ENCODE data around the gene KIAA0040. TPM values are rescaled to one million over a fixed set of nuclear protein-coding genes. Genes with fewer than 3 reads are reported as not detected.
A peak's percentile ranks its signal among the peaks of the same experiment; 100 is the strongest.

KIAA0040 gene
- total and polyA plus RNA-seq, 2 experiments from 2014 or later = 0.04 to 0.22 TPM

GRCh38 chr1:175200678-175201521 is 8.3 kb upstream of the KIAA0040 start:
- 8 to 12% methylated on average over 7 of the region's 7 CpGs for WGBS, 2 experiments (ENCODE audit: low coverage in 1 of 2, low lambda C conversion rate in 2 of 2, missing lambda C conversion rate in 2 of 2)
- in situ Hi-C loops (cut with MboI) = no loop called here
- no peak for TF ChIP-seq EZH2phosphoT487 (IDR thresholded peaks at IDR 0.05; ENCODE audit: insufficient read depth, low read depth)
- TF ChIP-seq EZH2 (IDR thresholded peaks at IDR 0.05; ENCODE audit: insufficient read depth, poor library complexity, severe bottlenecking) = no peak
- Histone ChIP-seq H2AFZ (no peak overlapping the region), H3K79me2 (ENCODE audit: insufficient read depth) (no peaks in the 10 kb centered on the region), H3K36me3 (ENCODE audit: low read depth) (no peaks in the 10 kb centered on the region), H3K4me3 (no peak overlapping the region), H4K20me1 (ENCODE audit: insufficient read depth) (no peaks in the 10 kb centered on the region), H3K27me3 (replicated peaks; ENCODE audit: insufficient read depth) (peaks cover 7% of the 10 kb centered on the region; the same call in 1 of the 2 replicates), H3K27ac (no peak overlapping the region), H3K9ac (no peak overlapping the region), H3K9me2 (ENCODE audit: insufficient read depth) (no peaks in the 10 kb centered on the region), H3F3A (ENCODE audit: insufficient read depth) (no peaks in the 10 kb centered on the region), H3K4me1 (ENCODE audit: insufficient read depth) (no peaks in the 10 kb centered on the region), H3K9me3 (ENCODE audit: low read depth) (no peaks in the 10 kb centered on the region), H3K4me2 (ENCODE audit: unreplicated experiment) (no peak overlapping the region)
- no peak for DNase-seq

- no peak for TF ChIP-seq EZH2 (IDR thresholded peaks at IDR 0.05; ENCODE audit: insufficient read depth, poor library complexity, severe bottlenecking)
- TF ChIP-seq EZH2phosphoT487 (IDR thresholded peaks at IDR 0.05; ENCODE audit: insufficient read depth, low read depth) = no peak
- Histone ChIP-seq H3F3A (ENCODE audit: insufficient read depth) (no peaks in the 10 kb centered on the region), H3K4me1 (ENCODE audit: insufficient read depth) (no peaks in the 10 kb centered on the region), H3K79me2 (ENCODE audit: insufficient read depth) (no peaks in the 10 kb centered on the region), H3K4me3 (no peak overlapping the region), H3K27me3 (replicated peaks; ENCODE audit: insufficient read depth) (peaks cover 13% of the 10 kb centered on the region; the same call in 1 of the 2 replicates), H3K27ac (no peak overlapping the region), H2AFZ (no peak overlapping the region), H4K20me1 (ENCODE audit: insufficient read depth) (no peaks in the 10 kb centered on the region), H3K36me3 (ENCODE audit: low read depth) (no peaks in the 10 kb centered on the region), H3K9me2 (ENCODE audit: insufficient read depth) (no peaks in the 10 kb centered on the region), H3K9me3 (ENCODE audit: low read depth) (no peaks in the 10 kb centered on the region), H3K4me2 (ENCODE audit: unreplicated experiment) (no peak overlapping the region), H3K9ac (no peak overlapping the region)
- in situ Hi-C loops (cut with MboI) = no loop called here
- DNase-seq = no peak
These were observed 5.8 kb upstream of the KIAA0040 start for GRCh38 chr1:175198332-175198731.

- Histone ChIP-seq H4K20me1 (ENCODE audit: insufficient read depth) (no peaks in the 10 kb centered on the region), H3K4me1 (ENCODE audit: insufficient read depth) (no peaks in the 10 kb centered on the region)
These were observed 5.0 kb upstream of the KIAA0040 start for GRCh38 chr1:175197531-175197930.

GRCh38 chr1:175195798-175196197 is 3.2 kb upstream of the KIAA0040 start:
- no peak for DNase-seq
- H3K27me3 ChIP-seq (replicated peaks; ENCODE audit: insufficient read depth) = peaks cover 27% of the 10 kb centered on the region
- H3F3A ChIP-seq (ENCODE audit: insufficient read depth) = no peaks in the 10 kb centered on the region
- no peak overlapping the region for H3K27ac ChIP-seq
- no peak overlapping the region for H3K4me2 ChIP-seq (ENCODE audit: unreplicated experiment)
- H3K9ac ChIP-seq = no peak overlapping the region
- in situ Hi-C loops (cut with MboI) = no loop called here
- H3K9me3 ChIP-seq (ENCODE audit: low read depth) = no peaks in the 10 kb centered on the region
- H2AFZ ChIP-seq = no peak overlapping the region
- H3K9me2 ChIP-seq (ENCODE audit: insufficient read depth) = no peaks in the 10 kb centered on the region
- peaks cover 7% of the 10 kb centered on the region; the same call in 1 of the 2 replicates for H3K4me1 ChIP-seq (ENCODE audit: insufficient read depth)
- no peak overlapping the region for H3K4me3 ChIP-seq
- WGBS, 2 experiments (ENCODE audit: low coverage in 1 of 2, low lambda C conversion rate in 2 of 2, missing lambda C conversion rate in 2 of 2) = 34 to 42% methylated on average over 3 of the region's 3 CpGs
- no peak for TF ChIP-seq EZH2 (IDR thresholded peaks at IDR 0.05; ENCODE audit: insufficient read depth, poor library complexity, severe bottlenecking)
- TF ChIP-seq EZH2phosphoT487 (IDR thresholded peaks at IDR 0.05; ENCODE audit: insufficient read depth, low read depth) = no peak
- H3K36me3 ChIP-seq (ENCODE audit: low read depth) = no peaks in the 10 kb centered on the region
- H4K20me1 ChIP-seq (ENCODE audit: insufficient read depth) = no peaks in the 10 kb centered on the region
- H3K79me2 ChIP-seq (ENCODE audit: insufficient read depth) = no peaks in the 10 kb centered on the region

More at GRCh38 chr1:175197531-175197930, 5.0 kb upstream of the KIAA0040 start:
- no peak overlapping the region for H2AFZ ChIP-seq
- in situ Hi-C loops (cut with MboI) = no loop called here
- H3F3A ChIP-seq (ENCODE audit: insufficient read depth) = no peaks in the 10 kb centered on the region
- no peaks in the 10 kb centered on the region for H3K9me2 ChIP-seq (ENCODE audit: insufficient read depth)
- no peaks in the 10 kb centered on the region for H3K9me3 ChIP-seq (ENCODE audit: low read depth)
- H3K27ac ChIP-seq = no peak overlapping the region
- TF ChIP-seq EZH2 (IDR thresholded peaks at IDR 0.05; ENCODE audit: insufficient read depth, poor library complexity, severe bottlenecking) (no peak), EZH2phosphoT487 (IDR thresholded peaks at IDR 0.05; ENCODE audit: insufficient read depth, low read depth) (no peak)
- no peaks in the 10 kb centered on the region for H3K36me3 ChIP-seq (ENCODE audit: low read depth)
- 88 to 89% methylated on average over 2 of the region's 2 CpGs for WGBS, 2 experiments (ENCODE audit: low coverage in 1 of 2, low lambda C conversion rate in 2 of 2, missing lambda C conversion rate in 2 of 2)
- no peak overlapping the region for H3K4me2 ChIP-seq (ENCODE audit: unreplicated experiment)
- H3K4me3 ChIP-seq = no peak overlapping the region
- peak; percentile 5 for DNase-seq
- H3K27me3 ChIP-seq (replicated peaks; ENCODE audit: insufficient read depth) = peaks cover 13% of the 10 kb centered on the region; the same call in 1 of the 2 replicates
- no peak overlapping the region for H3K9ac ChIP-seq
- no peaks in the 10 kb centered on the region for H3K79me2 ChIP-seq (ENCODE audit: insufficient read depth)

Data from GM23248 (cell line).